Measurements from ENCODE around the gene DHRS1. TPM values are rescaled to one million over a fixed set of nuclear protein-coding genes. Genes with fewer than 3 reads are reported as not detected.
A peak's percentile ranks its signal among the peaks of the same experiment; 100 is the strongest.

DHRS1 gene
- total RNA-seq, result 10 to 100 TPM; 11.7 to 14.6 TPM

DNA sequence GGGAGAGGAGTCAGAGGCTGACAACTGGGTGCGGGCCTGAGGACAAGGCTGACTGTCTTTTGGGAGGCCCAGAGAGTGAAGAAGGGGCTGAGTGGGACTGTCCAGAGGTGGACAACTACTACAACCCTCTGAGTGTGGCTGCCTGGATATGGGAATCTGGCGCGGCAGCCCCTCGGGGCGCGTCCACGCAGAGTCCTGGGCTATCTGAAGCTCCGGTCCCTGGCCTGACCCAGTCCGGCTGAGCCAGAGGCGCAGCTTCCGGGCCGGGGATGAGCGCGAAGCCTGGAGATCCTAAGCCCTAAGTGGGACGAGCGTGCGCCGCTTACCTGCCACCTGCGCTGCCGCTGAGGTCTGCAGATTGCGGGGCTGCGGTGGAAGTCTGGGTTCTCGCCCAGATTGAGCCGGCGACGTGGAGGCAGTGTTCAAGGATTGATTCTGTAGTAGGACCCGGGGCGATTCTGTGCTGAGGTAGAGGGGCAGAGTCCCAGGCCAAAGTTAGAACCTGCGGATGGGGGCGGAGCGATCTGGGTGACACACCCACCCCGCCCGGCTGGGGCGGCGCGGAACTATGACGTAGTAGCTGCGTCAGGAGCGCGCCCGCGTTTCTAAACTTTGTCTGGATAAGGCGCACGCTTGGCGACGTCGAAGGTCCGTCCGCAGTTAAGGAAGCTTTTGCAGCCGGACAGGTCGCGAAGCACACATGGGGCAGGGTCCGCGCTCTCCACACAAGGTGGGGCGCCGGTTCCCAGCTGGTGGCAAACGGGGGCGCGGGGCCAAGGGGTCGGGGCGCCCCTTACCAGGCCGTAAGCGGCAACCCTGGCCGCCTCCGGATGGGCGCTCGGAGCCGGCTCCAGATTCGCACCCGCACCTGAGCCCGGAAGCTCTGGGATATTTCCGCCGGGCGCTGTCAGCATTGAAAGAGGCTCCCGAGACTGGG is at the start of gene DHRS1, which contains the start of gene NOP9:
TSS of gene DHRS1 (minus strand) at position 526 of the 937 bp plus-strand sequence. CDS start 674 bp downstream, outside the sequence.
TSS of gene NOP9 (plus strand) at position 596 of the 937 bp plus-strand sequence. CDS start at position 701, 105 bp downstream.
- intact Hi-C loops (cut with DNase I, micrococcal nuclease), result loop anchor here (1.0 to 5.0 kb wide), 14 partner anchors 28 to 287 kb away; partner anchors contain the start of genes CHMP4A (in 2 of the 2), CARMIL3 (in 1 of the 2), DCAF11 (in 1 of the 2) and EMC9 (in 1 of the 2)
- Mint-ChIP-seq H3K27me3 (no peaks in the 10 kb centered on the region), H3K27ac (peak within 1 kb of the TSS; percentile 77), H3K4me1 (peaks cover 51% of the 10 kb centered on the region), H3K4me3 (peak within 1 kb of the TSS; percentile 91), H3K36me3 (ENCODE audit: low read depth) (peaks cover 37% of the 10 kb centered on the region), H3K9me3 (ENCODE audit: low read depth) (no peaks in the 10 kb centered on the region)
- ChIA-PET POLR2A (interaction anchor here (0.5 to 1.7 kb wide), 6 partner anchors 11 to 422 kb away, joined by 3 to 12 read pairs (median 3); partner anchors contain the start of genes DCAF11, NRL and TINF2), CTCF (interaction anchor here (0.6 to 16.5 kb wide), 18 partner anchors 9 to 189 kb away, joined by 3 to 430 read pairs (median 6); partner anchors contain the start of genes CHMP4A, CIDEB, DCAF11 and GMPR2)
- DNase-seq (peak; percentile 96), ATAC-seq (peak; percentile 67)

DNA sequence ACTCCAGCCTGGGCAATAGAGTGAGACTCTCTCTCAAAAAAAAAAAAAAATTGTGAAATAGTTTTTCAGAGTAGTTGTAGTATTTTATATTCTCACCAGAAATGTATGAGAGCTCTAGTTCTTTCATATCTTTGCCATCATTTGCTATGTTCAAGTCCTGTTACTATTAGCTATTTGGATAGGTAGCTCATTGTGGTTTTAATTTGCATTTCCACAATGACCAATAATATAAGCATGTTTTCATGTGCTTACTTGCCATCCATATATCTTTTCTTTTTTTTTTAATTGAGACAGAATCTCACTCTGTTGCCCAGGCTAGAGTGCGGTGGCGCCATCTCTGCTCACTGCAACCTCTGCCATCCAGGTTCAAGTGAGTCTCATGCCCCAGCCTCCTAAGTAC is 48.6 kb upstream of the DHRS1 start:
- intact Hi-C loops (cut with DNase I, micrococcal nuclease), result no loop called here
- ChIA-PET CTCF (interaction anchor here (0.6 to 1.6 kb wide), 4 partner anchors 9 to 51 kb away, joined by 4 to 7 read pairs (median 4); partner anchors contain the start of gene RIPK3), POLR2A (no interaction called here)
- Mint-ChIP-seq H3K4me1 (no peaks in the 10 kb centered on the region), H3K27ac (no peak overlapping the region), H3K27me3 (peaks cover 36% of the 10 kb centered on the region), H3K36me3 (ENCODE audit: low read depth) (no peaks in the 10 kb centered on the region), H3K4me3 (no peak overlapping the region), H3K9me3 (ENCODE audit: low read depth) (no peaks in the 10 kb centered on the region)
- DNase-seq (no peak), ATAC-seq (no peak)

DNA sequence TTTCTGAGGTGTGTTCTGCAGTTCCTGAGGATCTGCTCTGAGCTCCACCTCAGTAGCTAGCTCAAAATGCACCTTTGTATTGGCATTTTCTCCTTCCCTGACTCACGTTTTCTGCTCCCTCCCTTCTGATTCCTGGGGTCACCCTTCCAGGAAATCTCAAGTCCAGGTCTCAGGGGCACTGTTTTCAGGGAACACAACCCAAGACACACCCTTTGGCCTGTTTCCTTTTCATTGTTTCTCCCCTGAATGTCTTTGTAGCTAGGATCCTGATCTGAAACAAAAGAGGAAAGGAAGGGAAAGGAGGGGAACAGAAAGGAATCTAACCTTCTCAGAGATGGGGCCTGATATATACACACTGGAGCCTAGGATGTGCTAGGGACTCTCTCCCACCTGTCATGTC is 47.6 kb upstream of the DHRS1 start:
- Mint-ChIP-seq H3K4me1 (no peaks in the 10 kb centered on the region), H3K9me3 (ENCODE audit: low read depth) (no peaks in the 10 kb centered on the region), H3K27me3 (peaks cover 32% of the 10 kb centered on the region), H3K27ac (no peak overlapping the region), H3K36me3 (ENCODE audit: low read depth) (no peaks in the 10 kb centered on the region), H3K4me3 (no peak overlapping the region)
- intact Hi-C loops (cut with DNase I, micrococcal nuclease), result no loop called here
- POLR2A ChIA-PET, result no interaction called here
- CTCF ChIA-PET, result interaction anchor here (0.6 to 3.2 kb wide), 5 partner anchors 8 to 90 kb away, joined by 3 to 14 read pairs (median 5); partner anchors contain the start of gene RIPK3
- ATAC-seq (no peak), DNase-seq (no peak)

DNA sequence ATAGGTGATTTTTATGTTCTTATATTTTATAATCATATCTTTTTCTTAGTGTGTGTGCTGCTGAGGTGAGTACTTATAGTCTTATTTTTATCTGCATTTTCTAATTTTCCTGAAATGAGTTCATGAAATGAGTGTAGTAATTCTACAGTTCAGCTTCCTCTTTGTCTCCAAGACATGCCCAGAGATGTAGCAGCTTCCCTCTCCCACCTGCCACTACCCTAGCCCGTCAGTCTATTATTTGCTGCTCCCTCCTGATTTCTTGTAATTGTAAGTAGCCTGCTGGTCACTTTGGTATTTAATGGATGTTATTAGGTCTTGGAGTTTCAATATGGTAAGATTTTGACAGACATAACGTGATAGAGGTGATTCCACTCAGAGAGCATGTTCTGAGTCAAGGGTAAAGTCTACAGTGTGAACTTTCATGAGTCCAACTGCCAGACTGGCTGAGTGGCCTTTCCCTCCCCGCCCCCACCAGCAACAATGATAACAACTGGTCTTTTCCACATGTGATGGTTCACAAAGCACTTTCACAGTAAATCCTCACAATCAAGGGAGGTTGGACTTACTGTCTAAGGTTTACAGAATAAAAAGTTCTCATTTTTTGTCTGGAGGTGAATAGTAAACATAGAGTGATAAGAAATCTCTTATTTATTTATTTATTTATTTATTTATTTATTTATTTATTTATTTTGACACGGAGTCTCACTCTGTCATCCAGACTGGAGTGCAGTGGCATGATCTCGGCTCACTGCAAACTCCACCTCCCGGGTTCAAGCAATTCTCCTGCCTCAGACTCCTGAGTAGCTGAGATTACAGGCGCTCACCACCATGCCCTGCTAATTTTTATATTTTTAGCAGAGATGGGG is 44.4 kb upstream of the DHRS1 start:
- DNase-seq, result no peak
- Mint-ChIP-seq H3K27me3 (peaks cover 16% of the 10 kb centered on the region), H3K27ac (no peak overlapping the region), H3K4me3 (no peak overlapping the region), H3K36me3 (ENCODE audit: low read depth) (no peaks in the 10 kb centered on the region), H3K9me3 (ENCODE audit: low read depth) (no peaks in the 10 kb centered on the region), H3K4me1 (peaks cover 7% of the 10 kb centered on the region)
- ChIA-PET CTCF (interaction anchor here (1.3 to 3.3 kb wide), 3 partner anchors 10 to 88 kb away, joined by 4 to 16 read pairs (median 5); no protein-coding TSS in a partner anchor), POLR2A (no interaction called here)
- intact Hi-C loops (cut with DNase I, micrococcal nuclease), result no loop called here
- ATAC-seq, result no peak

DNA sequence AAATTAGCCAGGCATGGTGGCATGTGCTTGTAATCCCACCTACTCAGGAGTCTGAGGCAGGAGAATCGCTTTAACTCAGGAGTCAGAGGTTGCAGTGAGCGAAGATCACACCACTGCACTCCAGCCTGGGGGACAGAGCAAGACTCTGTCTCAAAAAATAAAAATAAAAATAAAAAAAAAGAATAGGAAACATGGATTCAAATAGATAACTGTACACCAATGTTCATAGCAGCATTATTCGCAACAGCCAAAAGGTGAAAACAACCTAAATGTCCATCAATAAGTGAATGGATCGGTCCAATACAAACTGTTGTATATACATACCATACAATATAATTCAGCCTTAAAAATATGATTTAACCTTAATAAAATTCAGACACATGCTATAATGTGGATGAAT is 43.3 kb upstream of the DHRS1 start:
- Mint-ChIP-seq H3K9me3 (ENCODE audit: low read depth) (no peaks in the 10 kb centered on the region), H3K4me3 (no peak overlapping the region), H3K36me3 (ENCODE audit: low read depth) (no peaks in the 10 kb centered on the region), H3K27ac (no peak overlapping the region), H3K27me3 (peaks cover 16% of the 10 kb centered on the region), H3K4me1 (peaks cover 12% of the 10 kb centered on the region)
- ChIA-PET POLR2A (no interaction called here), CTCF (interaction anchor here (1.0 to 7.6 kb wide), 4 partner anchors 9 to 88 kb away, joined by 3 to 76 read pairs (median 10); partner anchors contain the start of genes CBLN3 and KHNYN)
- intact Hi-C loops (cut with DNase I, micrococcal nuclease), result no loop called here
- no peak for ATAC-seq
- no peak for DNase-seq

DNA sequence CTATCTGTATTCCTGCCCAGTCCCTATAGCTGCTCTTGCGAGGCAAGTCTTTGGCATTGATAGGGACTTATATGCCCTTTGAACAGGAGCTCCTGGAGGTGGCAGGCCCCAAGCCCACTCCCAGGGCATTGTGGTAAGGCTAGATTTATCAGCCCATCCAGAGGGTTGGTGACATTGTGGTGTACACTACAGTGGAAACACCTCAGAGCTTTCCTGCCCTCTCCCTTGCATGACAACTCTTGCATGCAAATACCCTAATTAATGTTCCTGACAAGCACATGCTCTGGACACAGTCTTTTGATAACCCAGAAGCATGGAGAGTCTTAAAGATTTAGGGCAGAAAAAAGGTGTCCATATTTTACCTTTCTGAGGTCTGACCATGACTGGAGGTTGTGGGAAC is 41.0 kb upstream of the DHRS1 start:
- Mint-ChIP-seq H3K27ac (no peak overlapping the region), H3K4me1 (peaks cover 12% of the 10 kb centered on the region), H3K9me3 (ENCODE audit: low read depth) (no peaks in the 10 kb centered on the region), H3K27me3 (peaks cover 10% of the 10 kb centered on the region), H3K36me3 (ENCODE audit: low read depth) (peaks cover 8% of the 10 kb centered on the region), H3K4me3 (no peak overlapping the region)
- ATAC-seq (no peak), DNase-seq (no peak)
- intact Hi-C loops (cut with DNase I, micrococcal nuclease), result loop anchor here in 1 of 2 experiments (2.0 kb wide), 1 partner anchor 26 kb away; no protein-coding TSS in a partner anchor
- ChIA-PET POLR2A (interaction anchor here (1.4 kb wide), 1 partner anchor 94 kb away, joined by 6 read pairs; no protein-coding TSS in a partner anchor), CTCF (interaction anchor here (0.6 to 7.6 kb wide), 11 partner anchors 8 to 101 kb away, joined by 3 to 76 read pairs (median 4); partner anchors contain the start of genes CBLN3, KHNYN and TINF2)

DNA sequence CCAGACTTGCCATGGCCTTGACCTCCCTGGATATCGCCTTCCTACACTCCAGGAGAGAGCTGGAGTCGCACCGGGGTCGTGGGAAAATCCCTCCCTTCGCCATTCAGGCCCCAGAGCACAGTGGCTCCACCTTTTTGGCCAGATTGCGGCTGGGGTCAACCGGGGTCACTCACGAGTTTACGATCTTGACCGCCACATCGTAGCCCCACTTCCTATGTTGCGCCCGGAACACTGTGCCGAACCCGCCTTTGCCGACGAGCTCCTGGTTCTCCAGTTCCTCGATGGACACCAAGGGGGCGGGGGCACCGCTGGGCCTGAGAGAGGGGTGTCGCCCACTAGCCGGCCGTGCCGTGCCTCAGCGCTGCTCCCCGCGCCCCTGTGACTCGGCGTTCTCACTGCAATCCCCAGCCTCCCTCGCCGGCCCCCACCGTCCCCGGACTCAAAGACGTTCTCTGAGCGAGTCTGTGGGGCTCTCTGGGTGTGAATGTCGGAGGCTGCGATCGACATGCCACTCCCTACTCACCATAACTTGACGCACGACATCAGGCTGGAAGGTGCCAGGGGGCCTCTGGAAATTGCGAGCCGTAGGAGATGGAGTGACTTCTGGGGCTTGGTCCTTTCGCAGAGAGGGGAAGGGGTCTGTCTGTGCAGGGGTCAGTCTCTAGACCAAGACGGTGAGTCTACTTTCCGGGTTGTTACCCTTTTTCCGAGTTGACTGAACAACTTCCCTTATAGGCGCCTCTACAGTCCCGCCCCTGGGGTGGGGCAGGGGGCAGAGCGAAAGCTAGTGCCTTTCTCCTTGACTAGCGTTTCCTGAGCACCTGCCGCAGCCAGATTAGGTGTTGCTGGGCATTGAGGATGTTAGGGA is 39.9 kb upstream of the DHRS1 start, which contains the start of gene RIPK3:
TSS of gene RIPK3 (minus strand) at position 708 of the 868 bp plus-strand sequence. CDS start at position 543, 165 bp downstream.
- H3K36me3 Mint-ChIP-seq (ENCODE audit: low read depth), result peaks cover 8% of the 10 kb centered on the region
- ChIA-PET POLR2A (interaction anchor here (1.4 to 2.0 kb wide), 2 partner anchors 92 to 95 kb away, joined by 6 to 10 read pairs; no protein-coding TSS in a partner anchor), CTCF (interaction anchor here (0.6 to 7.6 kb wide), 18 partner anchors 7 to 192 kb away, joined by 3 to 76 read pairs (median 4); partner anchors contain the start of genes CBLN3, KHNYN, RNF31 and TINF2)
- H3K27me3 Mint-ChIP-seq, result peaks cover 15% of the 10 kb centered on the region
- peak within 1 kb of the TSS; percentile 81 for H3K27ac Mint-ChIP-seq
- peak within 1 kb of the TSS; percentile 85 for H3K4me3 Mint-ChIP-seq
- DNase-seq, result peak; percentile 82
- peak; percentile 95 for ATAC-seq
- intact Hi-C loops (cut with DNase I, micrococcal nuclease), result loop anchor here in 1 of 2 experiments (2.0 kb wide), 1 partner anchor 27 kb away; no protein-coding TSS in a partner anchor
- H3K9me3 Mint-ChIP-seq (ENCODE audit: low read depth), result no peaks in the 10 kb centered on the region
- H3K4me1 Mint-ChIP-seq, result peaks cover 17% of the 10 kb centered on the region

DNA sequence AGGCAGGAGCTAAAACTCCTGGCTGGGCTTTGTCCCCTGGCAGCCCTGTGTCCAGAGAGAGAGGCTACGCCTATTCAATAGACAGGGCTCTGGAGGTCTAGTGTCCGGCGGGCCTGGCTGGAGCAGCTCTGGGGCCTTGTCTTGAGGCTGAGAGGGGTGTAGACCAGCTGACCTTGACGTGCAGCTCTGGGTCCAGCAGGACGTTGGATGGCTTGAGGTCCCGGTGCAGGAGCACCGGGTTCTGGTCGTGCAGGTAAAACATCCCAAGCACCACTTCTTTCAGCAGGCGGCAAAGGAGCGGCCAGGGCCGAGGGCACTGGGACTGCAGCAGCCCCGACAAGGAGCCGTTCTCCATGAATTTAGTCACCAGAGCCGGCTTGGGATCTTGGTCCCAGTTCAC is 39.3 kb upstream of the DHRS1 start:
- no peak for ATAC-seq
- peaks cover 15% of the 10 kb centered on the region for H3K27me3 Mint-ChIP-seq
- no peaks in the 10 kb centered on the region for H3K9me3 Mint-ChIP-seq (ENCODE audit: low read depth)
- CTCF ChIA-PET, result interaction anchor here (0.7 to 7.6 kb wide), 6 partner anchors 9 to 97 kb away, joined by 3 to 76 read pairs (median 4); partner anchors contain the start of genes CBLN3 and KHNYN
- DNase-seq, result no peak
- no peak overlapping the region for H3K27ac Mint-ChIP-seq
- peaks cover 8% of the 10 kb centered on the region for H3K36me3 Mint-ChIP-seq (ENCODE audit: low read depth)
- H3K4me3 Mint-ChIP-seq, result peak overlapping the region; percentile 85
- H3K4me1 Mint-ChIP-seq, result peaks cover 20% of the 10 kb centered on the region
- intact Hi-C loops (cut with DNase I, micrococcal nuclease), result no loop called here
- POLR2A ChIA-PET, result interaction anchor here (0.5 to 2.0 kb wide), 2 partner anchors 93 to 408 kb away, joined by 4 to 10 read pairs; no protein-coding TSS in a partner anchor

DNA sequence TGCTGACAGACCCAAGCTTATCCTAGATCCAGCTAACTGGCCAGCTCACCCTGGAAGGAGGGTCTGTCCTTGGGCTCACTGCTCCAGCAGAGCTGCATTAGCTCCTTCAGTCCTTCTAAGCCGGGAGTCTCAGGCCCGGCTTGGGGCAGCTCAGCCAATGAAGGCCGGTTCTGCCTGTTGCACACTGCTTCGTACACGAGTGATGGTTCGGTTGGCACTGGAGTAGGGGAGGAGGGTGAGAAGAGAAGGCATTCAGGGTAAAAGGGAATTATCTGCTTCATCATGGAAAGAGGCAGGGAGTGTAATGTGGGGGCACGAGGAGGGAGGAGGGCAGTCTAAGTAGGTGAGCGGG is 38.2 kb upstream of the DHRS1 start:
- H3K9me3 Mint-ChIP-seq (ENCODE audit: low read depth), result no peaks in the 10 kb centered on the region
- intact Hi-C loops (cut with DNase I, micrococcal nuclease), result no loop called here
- DNase-seq, result no peak
- peaks cover 24% of the 10 kb centered on the region for H3K4me1 Mint-ChIP-seq
- POLR2A ChIA-PET, result no interaction called here
- no peak overlapping the region for H3K27ac Mint-ChIP-seq
- ATAC-seq, result no peak
- peaks cover 8% of the 10 kb centered on the region for H3K36me3 Mint-ChIP-seq (ENCODE audit: low read depth)
- peaks cover 12% of the 10 kb centered on the region for H3K27me3 Mint-ChIP-seq
- CTCF ChIA-PET, result interaction anchor here (0.6 to 7.6 kb wide), 6 partner anchors 11 to 1392 kb away, joined by 3 to 76 read pairs (median 6); partner anchors contain the start of genes CBLN3, CIDEB and KHNYN
- no peak overlapping the region for H3K4me3 Mint-ChIP-seq
